Peyer's patch (tissue), 4 donors: ENCODE results near the gene GAS1. TPM values are rescaled to one million over a fixed set of nuclear protein-coding genes. Genes with fewer than 3 reads are reported as not detected.

ENCODE experiments used
- DNase-seq, 3 donors: peaks; one replicate each; pipeline ENCODE4 v3.0.0-alpha.2; 2017 to 2019
- H3K27ac ChIP-seq, 4 donors: fragments of 200-600 bp; sonication (generic); one replicate each; pipeline ENCODE4 v1.5.1; 2016 to 2019
- H3K27me3 ChIP-seq, 2 donors: fragments of 200-600 bp; sonication (generic); one replicate each; pipeline ENCODE4 v1.5.1; 2019
- H3K36me3 ChIP-seq, 3 donors: fragments of 200-600 bp; sonication (generic); one replicate each; pipeline ENCODE4 v1.5.1; 2016 to 2019
- H3K4me1 ChIP-seq, 4 donors: fragments of 200-600 bp; sonication (generic); one replicate each; pipeline ENCODE4 v1.5.1; 2016 to 2019
- H3K4me3 ChIP-seq, 4 donors: fragments of 200-600 bp; sonication (generic); 1 replicate in 3 of 4; 2 replicates in 1 of 4; pipeline ENCODE4 v1.5.1; 2016 to 2019; ENCODE audit warnings: mild to moderate bottlenecking in 1 of 4
- H3K9me3 ChIP-seq, 4 donors: fragments of 200-600 bp; sonication (generic); one replicate each; pipeline ENCODE4 v1.5.1; 2016 to 2019; ENCODE audit warnings: mild to moderate bottlenecking in 1 of 4
- POLR2A ChIP-seq, 2 donors: fragments of 450-650 bp; IDR thresholded peaks; one replicate each; pipeline ENCODE4 v1.5.1; 2017; ENCODE audit warnings: antibody characterized with exemption in 2 of 2, mild to moderate bottlenecking in 2 of 2, moderate library complexity in 2 of 2
- total RNA-seq, 4 donors: library from RNA; depleted of rRNA; stranded (reverse); fragments of >200 nt; gene quantifications; one replicate each; pipeline ENCODE4 v1.1.0, GENCODE V29; 2016
- TF ChIP-seq, protein P1 (sequence below), 6 experiments: fragments of 450-650 bp in 4 of 6; fragments of 200-600 bp in 2 of 6; sonication (generic) in 1 of 6; IDR thresholded peaks; one replicate each; pipeline ENCODE4 v1.5.1; 2017 to 2019; ENCODE audit warnings: antibody characterized with exemption in 6 of 6, mild to moderate bottlenecking in 3 of 6, moderate library complexity in 1 of 6

GAS1 gene
- total RNA-seq, 4 donors from 2014 or later, result 2.3 to 22.1 (median 9.8) TPM

DNA sequence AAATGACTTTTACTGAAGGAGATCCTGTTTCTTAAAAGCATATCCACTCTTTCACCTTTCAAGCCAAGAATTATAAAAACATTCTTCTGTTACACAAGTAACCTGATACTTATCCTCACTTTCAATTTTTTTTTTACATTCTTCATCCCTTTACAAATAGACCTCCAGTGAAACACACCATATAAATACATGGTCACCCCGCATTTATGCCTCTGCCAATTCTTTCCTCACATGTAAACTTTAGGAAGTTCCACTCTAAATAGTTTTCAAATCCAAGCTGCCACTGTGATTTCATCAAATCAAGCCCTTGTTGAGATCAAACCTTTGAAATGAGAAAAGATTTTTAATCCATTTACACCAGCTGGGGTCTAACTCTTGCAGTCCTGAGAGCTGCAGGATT is 40.0 kb downstream of the GAS1 start:
- Histone ChIP-seq H3K36me3 (no peaks in the 10 kb centered on the region), H3K9me3 (no peaks in the 10 kb centered on the region), H3K27ac (no peak overlapping the region), H3K4me3 (no peak overlapping the region), H3K4me1 (no peaks in the 10 kb centered on the region), H3K27me3 (no peaks in the 10 kb centered on the region)
- DNase-seq, result no peak
- TF ChIP-seq POLR2A (IDR thresholded peaks at IDR 0.05), result no peak
- TF ChIP-seq, protein P1, sequence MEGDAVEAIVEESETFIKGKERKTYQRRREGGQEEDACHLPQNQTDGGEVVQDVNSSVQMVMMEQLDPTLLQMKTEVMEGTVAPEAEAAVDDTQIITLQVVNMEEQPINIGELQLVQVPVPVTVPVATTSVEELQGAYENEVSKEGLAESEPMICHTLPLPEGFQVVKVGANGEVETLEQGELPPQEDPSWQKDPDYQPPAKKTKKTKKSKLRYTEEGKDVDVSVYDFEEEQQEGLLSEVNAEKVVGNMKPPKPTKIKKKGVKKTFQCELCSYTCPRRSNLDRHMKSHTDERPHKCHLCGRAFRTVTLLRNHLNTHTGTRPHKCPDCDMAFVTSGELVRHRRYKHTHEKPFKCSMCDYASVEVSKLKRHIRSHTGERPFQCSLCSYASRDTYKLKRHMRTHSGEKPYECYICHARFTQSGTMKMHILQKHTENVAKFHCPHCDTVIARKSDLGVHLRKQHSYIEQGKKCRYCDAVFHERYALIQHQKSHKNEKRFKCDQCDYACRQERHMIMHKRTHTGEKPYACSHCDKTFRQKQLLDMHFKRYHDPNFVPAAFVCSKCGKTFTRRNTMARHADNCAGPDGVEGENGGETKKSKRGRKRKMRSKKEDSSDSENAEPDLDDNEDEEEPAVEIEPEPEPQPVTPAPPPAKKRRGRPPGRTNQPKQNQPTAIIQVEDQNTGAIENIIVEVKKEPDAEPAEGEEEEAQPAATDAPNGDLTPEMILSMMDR (IDR thresholded peaks at IDR 0.05), result no peak

DNA sequence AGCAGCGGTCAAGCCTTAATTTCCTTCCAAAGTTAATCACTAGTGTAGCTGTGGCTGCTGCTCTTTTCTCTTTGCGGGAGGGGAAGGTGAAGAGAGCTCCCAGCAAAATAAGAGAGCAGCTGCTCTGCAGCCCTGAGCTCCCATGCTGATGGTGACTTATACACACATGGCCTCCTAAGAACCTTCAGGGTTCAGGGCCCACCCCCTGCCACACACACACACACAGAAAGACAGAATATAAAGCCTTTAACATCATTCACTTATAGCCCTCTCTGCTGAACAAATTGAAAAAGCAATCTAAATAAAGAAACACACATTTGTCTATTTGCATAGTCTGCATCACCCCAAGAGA is 43.6 kb downstream of the GAS1 start:
- no peaks in the 10 kb centered on the region for H3K36me3 ChIP-seq
- no peak overlapping the region for H3K27ac ChIP-seq
- no peaks in the 10 kb centered on the region for H3K9me3 ChIP-seq
- no peaks in the 10 kb centered on the region for H3K4me1 ChIP-seq
- H3K4me3 ChIP-seq, result no peak overlapping the region
- H3K27me3 ChIP-seq, result no peaks in the 10 kb centered on the region
- no peak for DNase-seq
- TF ChIP-seq, protein P1 (IDR thresholded peaks at IDR 0.05), result no peak
- no peak for TF ChIP-seq POLR2A (IDR thresholded peaks at IDR 0.05)

DNA sequence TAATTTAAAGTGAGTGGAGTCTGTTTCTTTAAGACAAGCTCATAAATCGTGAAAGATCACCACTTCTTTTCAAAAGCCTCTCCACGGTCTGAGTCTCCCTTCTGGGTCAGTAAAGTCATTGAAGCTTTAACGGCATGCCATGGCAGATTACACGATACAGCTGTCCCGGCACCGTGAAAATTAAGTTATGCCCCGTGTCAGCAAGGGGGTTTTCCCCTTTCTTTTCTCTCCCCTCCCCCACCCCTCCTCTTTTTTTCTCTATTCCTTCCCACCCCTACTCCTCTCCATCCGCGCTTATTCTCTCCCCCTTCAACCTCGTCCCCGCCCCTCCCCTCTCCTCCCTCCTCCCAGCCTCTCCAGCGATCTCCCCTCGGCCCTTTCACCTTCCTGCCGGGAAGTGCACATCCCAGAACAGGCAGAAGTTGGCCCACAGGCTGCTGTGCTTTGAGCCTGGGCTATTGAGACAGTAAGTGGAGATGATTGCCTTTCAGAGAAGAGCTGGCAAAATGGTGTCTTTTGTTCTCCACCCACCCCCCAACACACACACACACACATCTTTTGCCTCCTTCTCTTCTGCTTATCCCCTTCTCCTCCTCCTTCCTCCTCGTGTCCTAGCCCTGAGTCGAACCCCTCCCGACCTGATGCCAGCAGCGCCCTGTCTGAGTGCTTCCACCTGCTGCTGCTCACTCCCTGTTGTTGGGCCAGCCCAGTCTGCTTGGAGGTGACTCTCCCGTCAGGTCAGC is 44.1 kb downstream of the GAS1 start:
- no peak for DNase-seq
- H3K9me3 ChIP-seq, result no peaks in the 10 kb centered on the region
- no peak overlapping the region for H3K27ac ChIP-seq
- TF ChIP-seq, protein P1 (IDR thresholded peaks at IDR 0.05), result no peak
- no peak for TF ChIP-seq POLR2A (IDR thresholded peaks at IDR 0.05)
- H3K36me3 ChIP-seq, result no peaks in the 10 kb centered on the region
- H3K27me3 ChIP-seq, result no peaks in the 10 kb centered on the region
- no peak overlapping the region for H3K4me3 ChIP-seq
- no peaks in the 10 kb centered on the region for H3K4me1 ChIP-seq

DNA sequence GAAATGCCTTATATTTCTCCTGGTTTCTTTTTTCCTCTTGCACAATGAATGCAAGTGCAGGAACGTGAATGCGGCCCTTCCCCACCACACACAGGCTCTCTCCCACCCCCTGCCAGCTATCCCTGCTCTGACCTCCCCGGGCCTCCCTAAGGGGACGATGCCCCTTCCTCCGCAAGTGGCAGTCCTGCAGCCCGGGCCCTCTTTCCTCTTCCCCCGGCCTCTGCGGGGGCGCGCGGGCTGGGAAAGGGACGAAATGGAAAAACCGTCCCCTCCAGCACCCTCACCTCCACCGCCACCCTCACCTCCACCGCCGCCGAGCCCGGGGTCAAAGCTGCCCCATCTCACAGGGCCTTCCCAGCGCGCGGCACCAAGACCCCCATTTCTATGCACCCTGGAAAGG is 44.7 kb downstream of the GAS1 start:
- Histone ChIP-seq H3K4me3 (no peak overlapping the region), H3K27me3 (no peaks in the 10 kb centered on the region), H3K4me1 (no peaks in the 10 kb centered on the region), H3K36me3 (no peaks in the 10 kb centered on the region), H3K27ac (no peak overlapping the region), H3K9me3 (no peaks in the 10 kb centered on the region)
- DNase-seq, result no peak
- TF ChIP-seq POLR2A (IDR thresholded peaks at IDR 0.05), result no peak
- TF ChIP-seq, protein P1 (IDR thresholded peaks at IDR 0.05), result no peak

DNA sequence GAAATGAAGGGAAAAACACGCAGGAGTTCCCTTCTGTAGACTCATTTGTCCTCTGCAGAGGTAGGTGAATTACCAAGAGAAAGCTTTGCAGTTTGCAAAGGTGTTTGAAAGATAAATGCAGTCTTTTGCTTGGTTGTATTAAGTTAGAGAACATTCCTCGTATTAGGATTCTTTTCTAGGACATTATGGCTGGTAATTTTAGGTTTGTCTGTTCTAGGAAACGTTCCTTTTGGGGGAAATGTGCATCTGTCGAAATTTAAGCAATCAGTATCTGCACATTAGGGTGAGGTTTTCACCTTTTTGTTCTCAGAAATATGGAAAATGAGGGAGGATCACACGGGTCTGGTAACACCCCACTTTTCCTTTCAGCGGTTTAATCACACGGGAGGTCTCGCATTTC is 45.1 kb downstream of the GAS1 start:
- DNase-seq, result no peak
- Histone ChIP-seq H3K36me3 (no peaks in the 10 kb centered on the region), H3K4me1 (no peaks in the 10 kb centered on the region), H3K27ac (no peak overlapping the region), H3K27me3 (no peaks in the 10 kb centered on the region), H3K9me3 (no peaks in the 10 kb centered on the region), H3K4me3 (no peak overlapping the region)
- no peak for TF ChIP-seq POLR2A (IDR thresholded peaks at IDR 0.05)
- TF ChIP-seq, protein P1 (IDR thresholded peaks at IDR 0.05), result no peak

DNA sequence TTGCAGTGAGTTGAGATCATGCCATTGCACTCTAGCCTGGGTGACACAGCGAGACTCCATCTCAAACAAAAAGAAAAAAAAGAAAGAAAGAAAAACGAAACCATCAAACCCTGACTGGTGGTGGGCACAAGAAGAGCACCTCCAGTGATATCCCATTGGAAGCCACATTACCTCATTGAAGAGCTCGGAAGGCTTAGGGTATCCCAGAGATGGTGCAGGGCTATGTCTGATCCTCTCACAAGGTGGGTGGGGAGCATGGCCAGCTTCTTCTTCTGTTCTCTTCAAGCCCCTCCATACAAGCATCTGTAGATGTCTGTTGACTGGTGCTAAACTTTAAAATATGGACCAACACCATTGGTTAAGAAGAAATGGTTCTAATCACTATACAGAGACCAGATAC is 45.8 kb downstream of the GAS1 start:
- Histone ChIP-seq H3K4me1 (no peaks in the 10 kb centered on the region), H3K27me3 (no peaks in the 10 kb centered on the region), H3K27ac (no peak overlapping the region), H3K36me3 (no peaks in the 10 kb centered on the region), H3K9me3 (no peaks in the 10 kb centered on the region), H3K4me3 (no peak overlapping the region)
- no peak for DNase-seq
- TF ChIP-seq, protein P1 (IDR thresholded peaks at IDR 0.05), result no peak
- TF ChIP-seq POLR2A (IDR thresholded peaks at IDR 0.05), result no peak
